SHP77 treated with DMSO at 0.1 percent for 48 hours (cell line): Measurements from ENCODE around the gene CNKSR3.

Experiments used
- DNase-seq: peaks from one replicate; lab custom pipeline; 2025; lab: John Stamatoyannopoulos, UW

Gene CNKSR3

DNA sequence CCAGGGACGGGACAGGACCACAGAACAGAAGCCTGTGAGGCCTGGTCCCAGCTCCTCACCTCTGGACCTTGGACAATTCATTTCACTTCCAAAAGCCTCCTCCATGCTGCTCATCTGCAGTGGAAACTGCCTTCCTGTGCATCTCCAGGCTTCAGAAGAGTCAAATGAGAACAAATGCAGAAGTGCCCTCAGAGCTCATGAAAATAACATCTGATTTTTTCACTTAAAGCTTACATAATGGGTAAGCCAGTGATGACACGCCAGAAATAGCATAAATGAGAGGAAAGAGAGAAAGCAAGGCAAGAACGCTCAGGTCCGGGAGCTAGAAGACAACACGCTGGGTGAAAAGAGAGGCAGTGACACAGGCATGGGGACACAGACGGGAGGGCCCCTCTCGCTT lies 7.9 kb downstream of the CNKSR3 start:
- no peak for DNase-seq

DNA sequence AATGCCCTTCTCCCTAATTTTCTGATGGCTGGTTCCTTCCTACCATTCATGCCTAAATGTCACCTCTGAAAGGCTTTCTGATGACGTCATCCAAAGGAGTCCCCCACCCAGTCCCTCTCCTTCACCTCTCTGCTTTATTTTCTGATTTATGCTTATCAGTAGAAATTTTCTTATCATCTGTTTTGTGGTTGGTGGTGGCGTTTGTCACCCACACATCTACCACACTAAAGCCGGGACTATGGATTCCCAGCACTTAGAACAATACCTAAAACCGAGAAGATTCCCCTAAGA lies 9.0 kb downstream of the CNKSR3 start:
- DNase-seq: no peak

DNA sequence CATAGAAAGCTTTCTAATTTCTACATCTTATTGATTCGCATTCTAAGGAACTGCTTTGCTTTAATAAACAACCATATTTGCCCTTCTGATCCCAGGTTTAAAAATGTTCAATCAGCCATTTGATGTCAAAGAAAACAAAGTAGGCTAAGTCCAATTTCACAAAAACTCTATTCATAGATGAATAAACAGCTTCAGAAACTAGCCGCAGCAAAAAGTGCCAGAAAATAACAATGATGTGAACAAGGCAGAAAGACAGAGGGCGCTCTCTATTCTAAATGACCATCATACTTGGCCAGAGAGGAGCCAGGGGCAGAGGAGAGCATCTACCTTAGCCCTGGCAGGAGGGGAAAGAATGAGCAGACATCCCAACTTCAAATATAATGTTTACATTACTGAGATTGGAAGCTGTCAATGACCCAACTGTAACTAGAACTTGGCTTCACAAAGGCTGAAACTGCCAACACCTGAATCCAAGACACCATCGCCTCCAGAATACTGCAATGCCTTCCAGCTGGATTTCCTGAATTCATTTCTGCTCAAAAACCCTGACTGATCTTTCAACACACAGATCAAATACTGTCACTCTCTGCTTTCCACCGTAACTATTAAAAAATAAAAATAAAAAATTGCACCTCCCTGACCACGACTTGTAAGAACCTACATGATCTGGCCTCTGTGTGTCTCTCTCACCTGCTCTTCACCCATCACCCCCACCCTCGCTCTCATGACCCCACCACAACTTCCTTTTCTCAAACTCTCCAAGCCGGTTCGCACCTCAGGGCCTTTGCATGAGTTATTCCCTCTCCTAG lies 9.5 kb downstream of the CNKSR3 start:
- DNase-seq: no peak

DNA sequence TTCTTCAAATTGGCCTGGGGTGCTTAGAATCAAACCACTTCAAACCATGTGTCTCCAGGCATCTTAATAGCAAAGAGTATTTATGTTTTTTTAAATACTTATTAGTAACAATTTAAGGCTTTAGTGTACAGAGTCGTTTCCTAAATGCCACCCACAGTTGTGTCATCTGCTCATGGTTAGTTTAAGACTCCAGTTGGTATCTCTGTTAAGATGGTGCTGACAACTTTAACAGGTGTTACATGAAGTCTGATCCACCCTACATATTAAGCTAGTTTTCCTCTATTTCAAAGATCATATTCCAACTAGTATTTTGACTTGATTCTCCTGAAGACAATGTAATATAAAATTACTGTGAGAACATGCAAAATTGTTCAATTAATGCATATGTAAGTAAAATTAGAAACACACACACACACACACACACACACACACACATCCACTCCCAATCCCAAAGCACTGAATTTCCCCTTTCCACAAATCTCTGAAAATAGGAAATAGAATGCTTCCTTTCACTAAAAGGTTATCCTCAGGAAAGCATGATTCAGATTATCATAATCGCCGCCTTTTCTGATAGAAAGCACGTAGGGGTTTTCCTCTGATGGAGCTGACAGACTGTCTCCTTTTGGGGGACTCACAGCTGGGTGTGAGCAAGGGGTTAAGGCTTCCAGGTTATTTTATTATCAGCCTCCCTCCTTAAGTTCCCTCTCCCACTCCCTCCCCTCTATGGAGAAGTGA lies 10.5 kb downstream of the CNKSR3 start:
- DNase-seq: no peak

DNA sequence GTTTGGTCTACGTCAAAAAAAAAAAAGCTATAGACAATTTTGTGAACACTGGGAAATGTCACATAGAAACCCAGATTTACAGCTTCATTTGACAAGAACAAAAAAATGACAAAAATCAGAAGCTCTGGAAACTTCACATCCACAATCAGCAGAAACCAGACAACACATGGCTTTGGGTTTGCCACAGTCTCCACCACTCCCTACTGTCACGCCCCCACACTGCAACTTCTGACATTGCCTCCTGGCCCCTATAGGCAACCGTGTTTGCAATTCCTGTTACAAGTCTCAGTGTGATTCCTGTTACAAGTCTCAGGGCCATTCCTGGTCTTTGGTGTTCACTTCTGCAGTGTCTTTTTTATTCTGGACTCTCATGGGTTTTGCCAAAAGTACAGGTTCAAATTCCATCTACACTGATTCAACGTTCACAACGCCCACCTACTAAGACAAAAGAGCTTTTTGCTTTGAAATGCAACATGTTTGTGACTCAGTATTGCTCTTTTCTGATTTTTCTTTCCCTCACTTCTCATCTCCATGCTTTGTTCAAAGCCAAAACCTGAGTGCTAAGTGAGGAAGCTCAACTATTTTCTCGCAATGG lies 12.0 kb downstream of the CNKSR3 start:
- no peak for DNase-seq

DNA sequence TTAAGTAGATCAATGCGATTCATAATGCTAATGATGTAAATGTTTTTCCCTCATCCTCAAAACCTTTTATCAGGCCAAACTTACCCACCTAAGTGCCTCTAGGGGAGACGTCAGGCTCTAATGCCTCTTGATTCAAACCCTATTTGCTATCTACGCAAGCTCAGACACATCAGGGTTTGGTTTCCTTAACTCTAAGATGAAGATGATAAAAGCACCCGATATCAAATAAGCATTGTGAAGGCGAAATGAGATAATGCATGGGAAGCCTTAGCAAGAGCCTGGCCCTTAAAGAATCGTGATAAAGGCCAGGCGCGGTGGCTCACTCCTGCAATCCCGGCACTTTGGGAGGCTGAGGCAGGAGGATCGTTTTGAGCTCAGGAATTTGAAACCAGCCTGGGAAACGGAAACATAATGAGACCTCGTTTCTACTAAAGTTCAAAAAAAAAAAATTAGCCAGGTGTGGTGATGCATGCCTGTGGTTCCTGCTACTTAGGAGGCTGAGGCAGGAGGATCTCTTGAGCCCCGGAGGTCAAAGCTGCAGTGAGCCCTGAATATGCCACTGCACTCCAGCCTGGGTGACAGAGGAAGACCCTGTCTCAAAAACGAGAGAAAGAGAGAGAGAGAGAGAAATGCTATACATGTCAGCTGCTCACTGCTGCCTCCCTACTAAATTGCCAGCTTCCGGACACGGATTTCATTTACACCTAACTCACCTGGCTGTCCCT lies 13.5 kb downstream of the CNKSR3 start:
- DNase-seq: no peak

DNA sequence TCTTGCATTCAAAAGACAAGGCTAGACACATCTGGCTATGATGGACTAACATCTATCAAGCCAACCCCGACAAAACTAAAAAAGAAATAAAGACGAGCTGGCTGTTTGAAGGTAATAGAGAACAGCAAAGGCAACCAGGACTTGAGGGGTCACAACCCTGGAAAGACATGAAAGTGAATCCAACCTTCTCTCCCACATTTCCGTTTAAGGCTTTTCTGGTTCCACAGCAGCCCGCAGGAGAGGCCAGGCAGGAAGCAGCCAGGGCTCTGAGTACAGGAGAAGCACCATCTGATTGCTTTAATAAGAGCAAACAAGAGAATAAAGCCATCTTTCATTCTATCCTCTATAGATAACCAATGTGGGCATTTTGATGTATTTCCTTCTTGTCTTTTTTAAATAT lies 14.3 kb downstream of the CNKSR3 start:
- DNase-seq: no peak

DNA sequence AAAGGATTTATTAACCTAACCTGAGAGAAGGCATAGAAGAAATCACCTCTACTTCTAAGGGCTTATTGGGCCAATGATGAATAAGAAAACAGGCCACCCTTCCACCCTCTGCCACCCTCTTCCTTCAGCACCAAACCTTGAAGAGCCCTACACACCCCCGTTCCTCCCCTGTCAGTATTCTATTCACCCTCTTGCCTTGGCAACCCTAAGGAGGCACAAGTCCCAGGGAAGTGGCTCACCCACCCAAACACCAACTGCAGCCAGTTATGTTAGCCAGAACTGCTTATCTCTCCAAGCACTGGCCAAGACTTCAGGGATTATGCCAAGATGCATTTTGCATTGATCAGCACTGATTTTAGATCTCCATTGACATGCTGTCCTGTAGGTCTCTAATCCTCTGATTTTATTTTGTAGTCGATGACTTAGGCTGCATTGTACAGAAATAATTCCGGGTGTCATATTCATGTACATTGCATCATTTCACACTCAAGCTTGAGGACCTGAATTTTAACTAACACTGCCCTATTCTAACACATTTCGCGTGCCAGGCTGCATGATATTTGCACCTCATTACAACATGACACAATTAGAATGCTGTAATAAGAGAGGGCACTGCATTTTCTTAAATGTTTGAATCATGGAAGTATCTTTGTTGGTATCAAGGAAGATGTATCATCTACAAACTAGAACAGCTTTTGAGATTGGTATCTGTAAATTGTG lies 15.7 kb downstream of the CNKSR3 start:
- DNase-seq: no peak

DNA sequence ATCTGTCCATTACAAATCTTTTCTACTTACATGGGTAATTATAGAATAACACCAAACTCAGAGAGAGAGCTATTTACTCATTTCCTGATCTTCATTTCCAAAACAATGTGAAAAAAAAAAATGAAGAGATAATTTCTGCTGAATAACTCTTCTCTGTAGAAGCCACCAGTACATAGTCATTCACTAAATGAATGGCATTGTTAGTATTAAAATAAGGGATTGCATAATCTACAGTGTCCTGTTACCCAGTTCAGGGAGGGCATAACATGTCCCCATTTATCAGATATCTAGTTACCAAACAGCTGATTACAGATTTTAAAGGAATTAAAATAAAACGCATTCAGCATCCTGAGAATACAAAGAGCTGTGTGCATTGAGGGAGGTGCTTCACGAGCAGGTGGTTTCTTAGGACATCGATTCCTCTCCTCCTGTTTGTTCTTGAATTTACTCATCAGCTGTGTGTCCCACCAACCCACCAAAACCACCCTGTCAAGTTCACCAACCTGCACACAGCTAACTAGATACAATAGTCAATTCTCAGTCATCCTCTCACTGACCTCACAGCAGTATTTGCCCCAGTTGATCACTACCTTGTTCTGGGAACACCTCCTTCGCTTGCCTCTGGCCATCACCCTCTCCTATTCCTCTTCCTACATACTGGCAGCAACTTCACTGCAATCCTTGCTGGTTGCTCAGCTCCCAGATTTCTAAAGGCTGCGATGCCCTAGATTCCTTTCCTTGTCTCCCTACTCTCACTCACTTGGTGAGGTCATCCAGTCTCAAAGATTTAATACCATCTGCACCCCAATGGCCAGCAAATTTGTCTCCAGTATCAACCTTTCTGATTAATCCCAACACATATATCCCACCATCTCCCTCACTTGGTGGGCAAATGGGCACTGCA lies 18.7 kb downstream of the CNKSR3 start:
- DNase-seq: no peak

DNA sequence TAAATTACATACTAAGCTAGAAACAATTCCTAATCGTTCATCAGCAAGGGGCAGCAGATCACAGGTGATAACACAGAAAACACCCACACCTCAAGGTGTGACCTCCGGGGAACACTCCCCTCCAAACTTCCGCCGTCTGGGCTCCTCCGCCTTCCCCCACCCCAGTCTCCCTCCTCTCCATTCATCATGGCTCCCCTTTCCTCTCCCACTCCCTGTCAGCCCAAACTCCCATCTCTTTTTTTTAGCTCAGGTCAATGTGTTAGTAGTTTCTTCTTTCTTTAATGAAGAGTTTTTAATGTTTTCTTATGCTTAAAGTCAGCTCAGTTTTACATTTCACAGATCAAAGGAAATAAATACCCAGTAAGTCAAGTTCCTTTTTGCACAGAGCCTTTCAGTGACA lies 20.7 kb downstream of the CNKSR3 start:
- DNase-seq: no peak

DNA sequence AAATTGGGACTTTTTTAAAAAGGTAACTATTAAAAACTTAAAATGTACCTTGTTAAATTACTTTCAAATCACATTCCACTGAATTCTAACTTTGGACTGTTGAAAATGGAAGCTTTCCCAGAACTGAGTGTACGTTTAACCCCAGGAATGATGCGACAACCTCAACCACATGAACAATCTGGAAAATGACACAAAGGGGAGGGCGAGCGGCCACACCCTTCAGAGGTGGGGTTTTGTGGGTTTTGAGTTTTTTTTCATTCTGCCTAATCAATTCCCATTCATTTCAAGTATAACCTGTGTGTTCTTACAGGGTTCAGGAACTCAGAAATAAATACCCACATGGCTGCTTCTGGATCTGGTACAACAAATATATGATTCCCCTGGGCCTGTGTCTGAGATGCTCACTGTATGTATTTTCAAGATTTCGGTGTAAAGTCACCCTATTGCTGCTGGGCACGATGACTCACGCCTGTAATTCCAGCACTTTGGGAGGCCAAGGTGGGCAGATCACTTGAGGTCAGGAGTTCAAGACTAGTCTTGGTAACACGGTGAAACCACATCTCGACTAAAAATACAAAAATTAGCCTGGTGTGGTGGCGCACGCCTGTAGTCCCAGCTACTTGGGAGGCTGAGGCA lies 21.6 kb downstream of the CNKSR3 start:
- DNase-seq: no peak

DNA sequence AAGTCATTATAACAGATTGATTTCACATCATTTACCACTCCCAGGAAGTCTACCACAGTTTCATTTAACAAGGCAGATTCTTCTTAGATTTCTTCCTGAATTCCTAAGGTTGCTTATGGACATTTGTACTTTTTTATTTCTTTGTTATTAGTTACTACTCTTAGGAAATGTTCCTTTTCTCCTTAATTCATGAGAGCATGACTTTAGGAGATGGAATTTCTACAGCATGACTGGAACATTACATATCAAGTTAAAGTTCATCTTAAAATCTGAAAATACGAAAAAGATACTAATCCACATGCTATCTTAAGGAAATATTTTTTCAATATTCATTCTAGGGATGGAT lies 22.3 kb downstream of the CNKSR3 start:
- DNase-seq: no peak

DNA sequence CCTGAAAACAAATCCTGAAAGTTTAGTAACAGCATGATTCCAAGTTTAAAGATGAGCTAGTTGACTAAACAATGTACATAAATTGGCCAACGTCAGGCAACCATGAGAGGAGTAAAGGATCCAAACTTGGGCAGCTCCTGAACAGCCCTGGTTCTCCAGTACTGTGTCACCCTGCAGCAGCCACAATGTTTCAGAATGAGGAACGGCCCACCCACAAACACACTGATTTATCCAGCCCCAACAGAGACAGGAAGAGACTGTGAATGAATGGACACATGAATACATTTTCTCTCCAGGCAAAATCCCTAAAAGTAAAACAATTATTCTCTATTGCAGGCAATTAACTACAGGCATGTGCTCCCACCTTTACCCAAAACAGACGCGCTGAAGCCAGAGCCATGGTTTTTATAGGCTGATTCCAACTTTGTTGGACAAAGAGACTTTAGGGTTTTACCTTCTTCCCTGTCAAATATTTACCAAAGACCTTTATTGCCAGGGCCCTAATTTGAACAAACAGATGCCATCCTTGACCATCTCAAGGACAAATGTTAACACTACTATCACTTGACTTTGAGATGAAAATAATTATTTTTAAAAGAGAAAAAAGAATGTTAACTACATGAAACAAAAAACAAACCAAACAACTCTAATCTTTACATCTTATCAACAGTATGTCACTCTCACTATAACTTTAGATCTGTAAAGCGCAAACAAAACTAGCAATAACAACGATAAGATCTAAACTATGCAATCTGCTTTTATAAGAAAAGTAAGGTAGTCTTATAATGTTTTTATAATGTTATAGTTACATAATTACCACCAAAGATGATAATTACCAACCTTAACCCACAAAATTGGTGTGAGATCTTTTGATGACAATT lies 22.9 kb downstream of the CNKSR3 start:
- no peak for DNase-seq

DNA sequence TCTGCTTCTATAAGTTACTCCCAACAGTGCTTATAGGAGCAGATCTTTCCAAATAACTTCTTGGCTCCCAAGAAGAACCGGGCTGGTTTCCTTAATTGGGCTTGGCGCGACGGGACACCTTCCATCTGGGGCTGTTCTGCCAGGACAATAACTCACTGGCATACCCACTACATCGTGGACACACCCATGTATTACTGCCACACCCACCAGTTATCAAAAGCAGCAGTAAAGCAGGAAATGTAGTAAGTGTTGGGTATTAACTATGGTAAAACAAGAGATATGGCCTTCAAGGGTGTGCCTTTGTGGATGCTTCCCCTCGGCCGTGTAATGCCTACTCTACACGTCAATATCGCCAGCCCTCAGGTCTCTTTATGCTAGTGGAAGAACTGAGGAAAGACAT lies 24.7 kb downstream of the CNKSR3 start:
- DNase-seq: no peak

DNA sequence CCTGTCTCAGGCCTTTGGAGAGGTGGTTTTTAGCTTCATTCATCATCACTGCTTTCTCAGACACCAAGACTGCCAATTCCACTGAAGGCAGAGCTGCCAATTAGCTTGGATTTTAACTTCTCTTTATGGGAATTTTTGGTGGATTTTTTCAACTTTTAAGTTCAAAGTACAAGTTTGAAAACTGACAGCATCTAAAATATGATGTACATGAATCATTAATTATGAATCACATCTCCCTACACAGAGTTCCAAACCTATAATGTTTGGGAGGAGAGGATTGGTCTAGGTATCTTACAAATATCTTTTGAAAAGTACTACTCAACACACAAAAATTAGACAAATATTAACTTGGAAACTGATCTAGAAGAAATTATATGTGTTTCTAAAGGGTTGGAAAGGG lies 25.5 kb downstream of the CNKSR3 start:
- no peak for DNase-seq

DNA sequence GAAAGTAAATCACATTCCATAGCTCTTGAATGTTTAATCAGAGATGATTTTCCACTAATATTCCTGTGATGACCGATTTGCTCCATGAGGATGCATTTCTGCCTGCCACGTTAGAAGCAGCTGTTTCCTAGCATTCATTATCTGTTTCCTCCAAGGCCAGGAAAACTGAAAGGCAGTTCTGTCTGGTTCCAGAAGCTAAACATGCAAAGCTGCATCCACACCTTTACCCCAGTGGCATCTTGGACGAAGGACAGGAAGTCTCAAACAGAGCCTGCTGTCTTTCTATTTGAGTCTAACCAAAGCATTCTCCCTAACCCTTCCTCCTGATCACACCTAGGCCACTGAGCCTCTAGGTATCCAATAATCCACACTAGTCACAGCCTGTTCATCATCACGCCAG lies 27.6 kb downstream of the CNKSR3 start:
- DNase-seq: no peak

DNA sequence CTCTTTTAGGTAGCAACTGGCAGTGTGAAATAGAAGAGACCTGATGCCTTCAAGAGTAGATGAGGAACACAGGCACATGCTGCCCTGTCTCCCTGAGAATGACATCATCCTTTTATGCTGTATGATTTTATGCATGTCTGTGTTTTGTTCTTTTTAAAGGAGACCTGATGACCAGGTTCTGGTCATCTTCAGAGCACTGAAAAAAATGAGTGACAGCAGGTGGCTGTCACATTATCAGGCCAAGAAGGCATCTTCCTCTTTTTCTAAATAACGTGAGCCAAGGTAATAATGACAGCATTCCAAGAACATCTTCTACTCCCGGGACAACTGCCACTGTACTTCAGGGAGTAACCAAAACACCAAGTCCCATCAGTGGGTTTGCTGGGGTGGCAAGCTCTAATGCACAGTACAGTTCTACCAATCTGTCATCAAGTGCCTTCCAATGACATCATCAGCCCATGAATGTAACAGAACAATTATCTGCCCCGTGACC lies 28.9 kb downstream of the CNKSR3 start:
- DNase-seq: no peak

DNA sequence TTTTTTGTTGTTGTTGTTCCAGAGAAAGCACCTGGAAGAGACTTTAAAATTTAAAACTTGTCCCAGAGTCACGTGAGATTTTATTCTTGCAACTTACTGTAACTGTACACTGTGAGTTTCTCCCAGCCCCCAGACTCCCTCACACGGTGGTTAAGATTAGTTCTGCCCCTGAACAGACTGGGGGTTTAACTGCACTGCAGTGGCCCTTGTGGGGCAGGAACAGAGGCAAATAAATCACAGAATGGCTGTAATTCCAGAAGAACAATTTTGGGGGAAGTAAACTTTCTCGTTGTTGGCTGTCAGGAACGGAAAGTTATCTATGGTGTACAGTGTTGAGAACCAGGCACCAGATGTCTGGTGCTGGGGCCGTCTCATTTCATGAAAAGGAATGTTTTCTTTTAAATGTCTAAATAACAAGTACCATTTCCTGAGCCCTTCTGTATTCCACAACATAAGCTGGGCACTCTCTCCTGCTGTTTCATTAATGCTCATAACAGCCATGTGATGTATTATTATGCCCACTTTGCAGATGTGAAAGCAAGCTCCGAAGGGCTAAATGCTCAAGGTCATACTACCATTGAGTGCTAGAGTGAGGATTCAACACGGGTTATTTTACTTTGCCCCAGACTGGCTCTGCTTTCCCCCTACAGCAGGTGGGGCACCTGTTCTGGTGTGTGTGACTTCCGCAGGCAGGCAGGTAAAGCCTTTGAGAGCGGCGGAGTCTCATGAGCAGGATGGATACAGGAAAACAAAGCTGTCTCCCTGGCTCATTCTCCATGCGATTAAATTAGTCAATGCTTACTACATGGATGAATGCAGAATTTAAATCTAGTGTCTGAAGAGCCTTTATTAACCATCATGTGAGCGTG lies 30.5 kb downstream of the CNKSR3 start:
- no peak for DNase-seq

DNA sequence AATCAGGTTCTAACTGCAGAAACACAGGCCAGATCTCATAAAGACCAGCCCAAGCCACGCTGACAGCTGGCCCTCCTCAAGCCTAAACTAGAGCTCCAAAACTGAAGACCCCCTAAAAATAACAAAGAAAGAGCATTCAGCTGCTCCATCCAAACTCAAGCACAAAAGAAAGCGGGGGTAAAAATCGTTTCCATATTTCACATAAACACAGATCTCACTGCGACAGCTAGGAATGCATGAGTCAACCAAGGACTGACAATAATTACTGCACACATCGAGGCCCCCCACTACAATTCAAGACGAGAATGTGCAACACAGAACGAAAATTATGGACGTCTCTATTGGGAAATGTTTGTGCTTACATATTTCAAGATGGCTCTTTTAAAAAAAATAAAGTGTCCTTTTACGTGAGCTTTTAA lies 31.1 kb downstream of the CNKSR3 start:
- no peak for DNase-seq
